ENCODE results near the gene FUZ.
A peak's percentile ranks its signal among the peaks of the same experiment; 100 is the strongest.

Gene FUZ

GRCh38 chr19:49770529-49770928 lies 42.6 kb downstream of the FUZ start:
- no peaks in the 10 kb centered on the region for H3K9me3 Mint-ChIP-seq
- peaks cover 27% of the 10 kb centered on the region for H3K4me1 Mint-ChIP-seq
- no peak for DNase-seq
- no peak overlapping the region for H3K4me3 Mint-ChIP-seq
- no peak overlapping the region for H3K27ac Mint-ChIP-seq
- H3K27me3 Mint-ChIP-seq = no peaks in the 10 kb centered on the region
- no peak for ATAC-seq

DNA sequence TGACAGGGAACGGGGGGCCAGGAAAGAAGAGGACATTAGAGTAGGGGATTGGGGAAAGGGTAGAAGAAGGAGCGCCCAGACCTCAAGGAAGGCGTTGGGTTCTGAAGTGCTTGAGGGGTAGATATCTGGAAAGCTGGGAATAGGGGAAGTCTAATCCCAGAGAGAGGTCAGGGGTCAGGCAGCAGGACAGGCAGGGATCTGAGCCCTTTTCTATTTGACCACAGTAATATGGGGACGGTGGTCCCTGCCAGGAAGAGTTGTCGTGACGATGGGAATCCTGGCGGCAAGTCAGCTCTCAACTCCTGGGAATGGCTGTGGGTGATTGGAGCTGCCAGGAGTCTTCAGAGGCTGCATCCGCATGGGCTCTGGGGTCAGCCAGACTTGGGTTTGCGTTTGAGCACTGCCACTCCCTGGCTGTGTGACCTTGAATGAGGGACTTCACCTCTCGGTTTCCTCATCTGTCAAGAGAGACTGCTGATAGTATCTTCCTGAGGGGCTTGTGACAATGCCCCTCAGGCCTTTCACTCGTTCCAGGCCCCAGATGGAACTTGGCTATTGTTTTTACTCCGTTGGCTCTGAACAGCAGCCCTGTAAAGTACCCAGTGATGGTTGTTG lies 45.0 kb downstream of the FUZ start:
- ATAC-seq = no peak
- H3K27me3 Mint-ChIP-seq = no peaks in the 10 kb centered on the region
- no peak for DNase-seq
- peak overlapping the region; percentile 95 to 98 for H3K4me3 Mint-ChIP-seq
- H3K27ac Mint-ChIP-seq = peak overlapping the region in 1 of 2 donors; percentile 89
- H3K4me1 Mint-ChIP-seq = peaks cover 25% of the 10 kb centered on the region
- H3K9me3 Mint-ChIP-seq = no peaks in the 10 kb centered on the region

GRCh38 chr19:49767381-49767780 lies 45.7 kb downstream of the FUZ start:
- ATAC-seq (no peak), DNase-seq (peak in 1 of 2 donors; percentile 5)
- Mint-ChIP-seq H3K4me1 (peaks cover 25% of the 10 kb centered on the region), H3K27ac (peak overlapping the region; percentile 89 to 96), H3K27me3 (no peaks in the 10 kb centered on the region), H3K9me3 (no peaks in the 10 kb centered on the region), H3K4me3 (peak overlapping the region; percentile 95 to 98)

GRCh38 chr19:49766930-49767299 lies 46.2 kb downstream of the FUZ start, which contains the start of gene AP2A1:
AP2A1 (plus strand) TSS chr19:49767001; CDS start chr19:49767134, 133 bp downstream.
- no peaks in the 10 kb centered on the region for H3K9me3 Mint-ChIP-seq
- H3K4me1 Mint-ChIP-seq = peaks cover 25% of the 10 kb centered on the region
- H3K4me3 Mint-ChIP-seq = peak within 1 kb of the TSS; percentile 97 to 98
- peak within 1 kb of the TSS; percentile 89 to 96 for H3K27ac Mint-ChIP-seq
- DNase-seq (no peak), ATAC-seq (peak; percentile 13)
- no peaks in the 10 kb centered on the region for H3K27me3 Mint-ChIP-seq

DNA sequence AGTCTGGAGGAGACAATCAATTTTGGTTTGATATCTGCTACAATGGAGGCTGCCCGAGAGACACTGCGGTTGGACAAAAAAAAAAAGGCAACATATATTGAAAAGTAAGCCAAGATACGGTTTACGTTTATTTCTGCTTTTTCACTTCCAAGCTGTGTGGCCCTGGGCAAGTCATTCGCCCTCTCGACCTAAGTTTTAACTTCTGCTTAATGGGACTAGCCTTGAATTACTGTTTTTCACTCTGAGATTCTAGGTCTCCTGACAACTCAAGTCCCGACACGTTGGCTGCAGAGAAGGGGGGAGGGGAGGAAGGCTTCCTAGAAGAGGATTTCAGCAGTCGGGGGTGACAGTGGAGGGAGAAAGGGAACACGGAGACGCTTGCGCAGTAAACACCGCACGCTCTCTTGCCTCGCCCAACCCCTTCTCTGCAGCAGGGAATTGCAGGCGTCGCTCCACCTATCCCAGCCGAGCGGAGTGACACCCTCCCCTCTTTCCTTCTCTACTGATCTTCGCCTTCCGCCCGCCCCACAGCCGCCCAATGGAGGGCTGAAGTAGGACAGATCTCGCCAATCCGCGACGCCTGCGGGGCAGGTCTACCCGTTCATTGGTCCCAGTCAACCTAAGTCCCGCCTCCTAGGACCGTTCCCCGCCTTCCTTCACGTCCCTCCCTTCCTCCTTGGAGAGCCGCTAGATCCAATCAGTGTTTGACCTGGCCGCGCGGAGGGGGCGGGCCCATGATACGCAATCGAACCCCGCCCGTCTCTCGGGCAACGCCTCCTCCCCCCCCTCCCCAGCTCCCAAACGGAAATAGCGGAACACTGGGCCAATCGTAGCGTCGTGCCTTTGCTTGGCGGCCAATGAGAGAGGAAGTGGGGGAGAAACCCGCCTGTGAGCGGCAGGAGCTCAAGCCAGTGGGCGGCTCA lies 46.8 kb downstream of the FUZ start:
- H3K4me3 Mint-ChIP-seq = peak overlapping the region; percentile 97 to 98
- H3K27ac Mint-ChIP-seq = peak overlapping the region; percentile 83 to 95
- peak; percentile 99 to 100 for DNase-seq
- H3K27me3 Mint-ChIP-seq = no peaks in the 10 kb centered on the region
- H3K4me1 Mint-ChIP-seq = peaks cover 25% of the 10 kb centered on the region
- ATAC-seq = peak; percentile 95
- no peaks in the 10 kb centered on the region for H3K9me3 Mint-ChIP-seq

DNA sequence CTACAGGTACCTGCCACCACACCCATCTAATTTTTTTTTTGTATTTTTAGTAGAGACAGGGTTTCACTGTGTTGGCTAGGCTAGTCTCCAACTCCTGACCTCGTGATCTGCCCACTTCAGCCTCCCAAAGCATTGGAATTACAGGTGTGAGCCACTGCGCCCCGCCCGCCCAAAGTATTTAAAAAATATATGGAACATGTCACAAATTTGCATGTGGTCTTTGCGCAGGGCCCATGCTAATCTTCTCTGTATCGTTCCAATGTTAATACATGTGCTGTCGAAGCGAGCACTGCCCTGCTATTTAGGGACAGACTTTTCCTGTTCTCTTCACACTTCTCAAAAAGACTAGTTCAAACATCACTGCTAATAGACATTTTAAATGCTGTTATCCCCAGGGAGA lies 48.8 kb downstream of the FUZ start:
- Mint-ChIP-seq H3K4me3 (no peak overlapping the region), H3K27ac (no peak overlapping the region), H3K27me3 (no peaks in the 10 kb centered on the region), H3K4me1 (peaks cover 25% of the 10 kb centered on the region), H3K9me3 (no peaks in the 10 kb centered on the region)
- DNase-seq (no peak), ATAC-seq (no peak)

DNA sequence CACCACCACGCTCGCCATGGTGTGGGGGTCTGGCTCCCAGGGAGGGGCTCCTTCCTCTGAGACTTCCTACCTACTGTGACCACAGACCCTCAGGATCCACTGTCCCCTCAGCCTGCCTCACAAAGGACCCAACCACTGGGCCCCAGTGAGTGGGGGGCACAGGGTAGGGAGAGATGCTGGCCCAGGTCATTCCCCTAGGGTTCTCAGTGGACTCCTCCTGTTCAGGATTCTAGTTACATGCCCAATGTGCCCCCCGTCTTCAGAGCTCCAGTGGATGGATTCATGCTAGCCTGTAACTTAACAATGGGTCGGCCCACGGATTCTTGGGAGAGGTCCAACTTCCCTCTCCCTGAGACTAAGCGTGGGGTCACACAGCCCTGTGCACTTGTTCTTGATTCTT lies 49.9 kb downstream of the FUZ start, which contains the start of gene TSKS:
TSKS (minus strand) TSS at position 77 of the 400 bp plus-strand sequence; CDS start at position 18, 59 bp downstream.
- Mint-ChIP-seq H3K27me3 (peaks cover 6% of the 10 kb centered on the region), H3K4me3 (peak within 1 kb of the TSS in 1 of 2 donors; percentile 44), H3K27ac (peak within 1 kb of the TSS in 1 of 2 donors; percentile 8), H3K9me3 (no peaks in the 10 kb centered on the region), H3K4me1 (peaks cover 19% of the 10 kb centered on the region)
- no peak for ATAC-seq
- DNase-seq = no peak

DNA sequence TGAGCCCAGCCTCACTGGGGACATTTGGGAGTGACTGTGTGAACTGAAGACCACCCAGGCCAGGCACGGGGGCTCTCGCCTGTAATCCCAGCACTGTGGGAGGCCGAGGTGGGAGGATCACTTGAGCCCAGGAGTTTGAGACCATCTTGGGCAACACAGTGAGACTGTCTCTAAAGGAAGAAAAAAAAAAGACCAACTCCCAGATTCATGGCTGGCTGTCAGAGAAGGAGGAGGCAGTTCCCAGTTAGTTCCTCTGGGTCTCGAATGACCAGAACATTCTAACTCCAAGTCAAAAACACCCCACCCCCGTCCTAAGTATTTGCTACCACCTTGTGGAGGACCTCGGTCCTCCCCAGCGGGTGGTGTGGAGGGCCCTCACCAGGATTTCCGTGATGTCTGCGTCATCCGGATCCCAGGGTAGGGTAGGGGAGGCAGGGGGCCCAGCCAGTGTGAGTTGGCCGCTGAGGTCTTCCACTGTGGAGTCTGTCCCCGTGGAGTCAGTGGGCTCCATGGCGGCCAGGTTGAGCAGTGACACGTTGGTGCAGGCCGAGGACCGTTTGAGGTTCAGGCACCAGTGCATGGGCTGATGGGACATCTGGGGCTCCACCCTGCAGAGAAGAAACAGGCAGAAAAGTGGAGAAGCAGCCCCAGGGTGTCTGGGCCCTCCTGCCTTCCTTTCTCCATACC lies 51.3 kb downstream of the FUZ start:
- peak overlapping the region in 1 of 2 donors; percentile 27 for H3K27ac Mint-ChIP-seq
- ATAC-seq (no peak), DNase-seq (peak in 1 of 2 donors; percentile 45)
- H3K27me3 Mint-ChIP-seq = peaks cover 13% of the 10 kb centered on the region
- H3K4me3 Mint-ChIP-seq = peak overlapping the region in 1 of 2 donors; percentile 44
- H3K9me3 Mint-ChIP-seq = no peaks in the 10 kb centered on the region
- peaks cover 7% of the 10 kb centered on the region for H3K4me1 Mint-ChIP-seq

- peak overlapping the region in 1 of 2 donors; percentile 44 for H3K4me3 Mint-ChIP-seq
- no peak overlapping the region for H3K27ac Mint-ChIP-seq
Measured at GRCh38 chr19:49761249-49761624, 51.9 kb downstream of the FUZ start.

GRCh38 chr19:49758292-49758691 lies 54.8 kb downstream of the FUZ start:
- H3K27me3 Mint-ChIP-seq = peaks cover 13% of the 10 kb centered on the region
- DNase-seq (no peak), ATAC-seq (no peak)
- no peak overlapping the region for H3K4me3 Mint-ChIP-seq
- peak overlapping the region in 1 of 2 donors; percentile 22 for H3K27ac Mint-ChIP-seq
- peaks cover 0 to 6% of the 10 kb centered on the region in 2 donors for H3K9me3 Mint-ChIP-seq
- no peaks in the 10 kb centered on the region for H3K4me1 Mint-ChIP-seq

More at GRCh38 chr19:49761249-49761624, 51.9 kb downstream of the FUZ start:
- H3K9me3 Mint-ChIP-seq = no peaks in the 10 kb centered on the region
- DNase-seq = no peak
- H3K27me3 Mint-ChIP-seq = peaks cover 13% of the 10 kb centered on the region
- H3K4me1 Mint-ChIP-seq = peaks cover 7% of the 10 kb centered on the region
- ATAC-seq = no peak
